H1 (cell line): ENCODE measurements around the gene ROBO2. TPM values are rescaled to one million over a fixed set of nuclear protein-coding genes. Genes with fewer than 3 reads are reported as not detected.

ENCODE experiments used
- BCL11A ChIP-seq, 2 experiments: IDR thresholded peaks; one replicate each; pipeline ENCODE4 v1.6.1; 2011; ENCODE audit warnings: low read depth in 2 of 2, low read length in 2 of 2, mild to moderate bottlenecking in 2 of 2
- CHD1 ChIP-seq: IDR thresholded peaks from 2 replicates; pipeline ENCODE4 v1.6.1; 2012; ENCODE audit warnings: low read depth, low read length, improper control_type of control experiment
- CHD2 ChIP-seq: IDR thresholded peaks from 2 replicates; pipeline ENCODE4 v1.6.1; 2012; ENCODE audit warnings: low read length, improper control_type of control experiment
- CTBP2 ChIP-seq: IDR thresholded peaks from 2 replicates; pipeline ENCODE4 v1.7.0; 2011; ENCODE audit warnings: borderline replicate concordance, mild to moderate bottlenecking, moderate library complexity, mixed read lengths, low read length; ENCODE audit not compliant: insufficient read depth, insufficient read length
- JUND ChIP-seq: IDR thresholded peaks from 2 replicates; pipeline ENCODE4 v1.6.1; 2011; ENCODE audit warnings: mild to moderate bottlenecking, improper control_type of control experiment, low read length
- RFX5 ChIP-seq: IDR thresholded peaks from 2 replicates; pipeline ENCODE4 v1.6.1; 2011; ENCODE audit warnings: low read depth, low read length, improper control_type of control experiment, borderline replicate concordance
- SP1 ChIP-seq: IDR thresholded peaks from 2 replicates; pipeline ENCODE4 v1.6.1; 2011; ENCODE audit warnings: low read depth, low read length
- polyA plus RNA-seq, 7 experiments: library from polyadenylated mRNA; depleted of rRNA in 3 of 7; stranded (reverse) in 5 of 7; unstranded in 2 of 7; fragments of >200 nt in 5 of 7; fragments of 200-250 nt in 2 of 7; gene quantifications; 1 replicate in 5 of 7; 2 replicates in 1 of 7; 4 replicates in 1 of 7; pipeline versions ENCODE4 v1.2.1 to v1.2.3, GENCODE V29; 2011 to 2013; ENCODE audit warnings: missing spikeins in 2 of 7, mixed read lengths in 2 of 7
- total RNA-seq: library from RNA; stranded (reverse); fragmentation: NEBNext Ultra II Directional; extraction: Animal tissue kit (Norgen Biotek cat#: 25700); gene quantifications from 2 replicates; pipeline ENCODE4 v1.2.1, GENCODE V29; 2021

Gene ROBO2
- total and polyA plus RNA-seq, 2 of the 8 experiments (the other 6 are each of a cell fraction or from before 2014, with no cell fraction given) = 1.5 to 2.9 TPM

DNA sequence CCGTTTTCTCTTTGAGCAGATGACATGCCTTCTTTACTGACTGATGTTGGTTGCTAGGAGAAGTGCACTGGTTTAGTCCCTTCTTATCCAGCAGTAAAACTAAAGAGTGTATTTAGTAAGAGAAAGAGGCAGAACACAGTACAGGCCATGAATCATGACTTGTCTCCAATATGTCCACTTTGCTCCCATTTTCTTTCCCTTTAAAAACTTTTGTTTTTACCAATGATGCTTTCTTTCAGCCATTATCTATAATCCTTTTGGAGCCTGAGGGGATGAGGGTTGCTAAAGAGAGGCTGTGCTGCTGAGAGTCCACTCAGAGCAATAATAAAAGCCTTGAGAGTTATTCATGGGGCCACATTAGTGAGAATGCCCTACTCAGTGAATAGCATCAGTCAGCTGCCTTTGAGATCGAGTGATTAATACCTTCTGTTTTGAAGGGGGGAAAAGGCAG is 12.2 kb downstream of the ROBO2 start (continued):
- TF ChIP-seq CHD2 = no peak
- no peak for TF ChIP-seq CTBP2
- TF ChIP-seq CHD1 = no peak
- no peak for TF ChIP-seq SP1
- TF ChIP-seq JUND = no peak
- no peak for TF ChIP-seq BCL11A (IDR thresholded peaks at IDR 0.05; ENCODE audit: low read depth in 2 of 2, low read length in 2 of 2)
- no peak for TF ChIP-seq RFX5
